ENCODE data around the gene CLIP2. TPM values are rescaled to one million over a fixed set of nuclear protein-coding genes. Genes with fewer than 3 reads are reported as not detected.

The CLIP2 gene
- total and polyA plus RNA-seq, 12 donors: 4.5 to 11.3 (median 6.6) TPM

GRCh38 chr7:74294191-74294998 lies 5.2 kb downstream of the CLIP2 start:
- TF ChIP-seq, protein P1, sequence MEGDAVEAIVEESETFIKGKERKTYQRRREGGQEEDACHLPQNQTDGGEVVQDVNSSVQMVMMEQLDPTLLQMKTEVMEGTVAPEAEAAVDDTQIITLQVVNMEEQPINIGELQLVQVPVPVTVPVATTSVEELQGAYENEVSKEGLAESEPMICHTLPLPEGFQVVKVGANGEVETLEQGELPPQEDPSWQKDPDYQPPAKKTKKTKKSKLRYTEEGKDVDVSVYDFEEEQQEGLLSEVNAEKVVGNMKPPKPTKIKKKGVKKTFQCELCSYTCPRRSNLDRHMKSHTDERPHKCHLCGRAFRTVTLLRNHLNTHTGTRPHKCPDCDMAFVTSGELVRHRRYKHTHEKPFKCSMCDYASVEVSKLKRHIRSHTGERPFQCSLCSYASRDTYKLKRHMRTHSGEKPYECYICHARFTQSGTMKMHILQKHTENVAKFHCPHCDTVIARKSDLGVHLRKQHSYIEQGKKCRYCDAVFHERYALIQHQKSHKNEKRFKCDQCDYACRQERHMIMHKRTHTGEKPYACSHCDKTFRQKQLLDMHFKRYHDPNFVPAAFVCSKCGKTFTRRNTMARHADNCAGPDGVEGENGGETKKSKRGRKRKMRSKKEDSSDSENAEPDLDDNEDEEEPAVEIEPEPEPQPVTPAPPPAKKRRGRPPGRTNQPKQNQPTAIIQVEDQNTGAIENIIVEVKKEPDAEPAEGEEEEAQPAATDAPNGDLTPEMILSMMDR (IDR thresholded peaks at IDR 0.05): no peak
- H3K36me3 ChIP-seq: no peaks in the 10 kb centered on the region
- DNase-seq (peak; percentile 42 to 62), ATAC-seq (peak; percentile 24 to 74 (median 50))
- peaks cover 0 to 5% (median 0%) of the 10 kb centered on the region in 11 donors for H3K9me3 ChIP-seq
- no peaks in the 10 kb centered on the region for H3K27me3 ChIP-seq
- intact Hi-C loops (cut with DNase I): loop anchor here in 6 of 10 donors (5.0 to 10.0 kb wide), 8 partner anchors 37 to 100 kb away; partner anchors contain the start of gene RFC2 (in 2 of the 6)
- 37 to 42% methylated on average over 17 of the region's 17 CpGs for WGBS, 2 donors
- H3K4me1 ChIP-seq: peaks cover 10 to 55% (median 39%) of the 10 kb centered on the region in 9 donors
- H3K27ac ChIP-seq: peak overlapping the region; percentile 11 to 84 (median 68)
- H3K4me3 ChIP-seq: peak overlapping the region in 3 of 10 donors; percentile 19 to 39 (median 19)

DNA sequence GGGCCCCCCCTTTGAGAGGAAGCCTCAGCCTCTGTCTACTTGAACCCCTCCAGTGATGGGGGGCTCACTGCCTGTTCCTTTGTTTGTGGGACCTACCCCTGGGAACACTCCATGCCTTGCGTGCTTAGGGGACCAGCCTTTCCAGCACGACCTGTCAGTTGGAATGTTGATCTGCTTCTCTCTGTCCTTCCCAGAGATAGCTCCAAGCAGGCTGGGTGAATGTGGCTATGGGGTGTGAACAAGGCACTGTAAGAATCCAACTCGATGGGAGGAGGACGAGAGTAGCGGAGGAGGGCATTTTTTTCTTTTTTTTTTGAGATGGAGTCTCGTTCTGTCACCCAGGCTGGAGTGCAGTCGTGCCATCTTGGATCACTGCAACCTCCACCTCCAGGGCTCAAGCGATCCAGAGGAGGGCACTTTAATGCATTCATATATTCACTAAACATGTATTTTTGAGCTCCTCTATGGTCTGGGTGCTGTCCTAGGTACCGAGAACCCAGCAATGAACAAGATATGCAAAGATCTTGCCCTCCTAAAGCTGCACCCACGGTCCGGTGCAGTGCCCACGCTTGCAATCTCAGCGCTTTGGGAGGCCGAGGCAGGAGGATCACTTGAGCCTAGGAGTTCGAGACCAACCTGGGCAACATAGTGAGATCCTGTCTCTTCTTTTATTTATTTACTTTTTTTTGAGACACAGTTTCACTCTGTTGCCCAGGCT lies 8.5 kb downstream of the CLIP2 start:
- intact Hi-C loops (cut with DNase I): loop anchor here in 3 of 10 donors (10.0 kb wide), 3 partner anchors 77 to 97 kb away; no protein-coding TSS in a partner anchor
- Histone ChIP-seq H3K9me3 (peaks cover 0 to 5% (median 0%) of the 10 kb centered on the region in 11 donors), H3K4me3 (no peak overlapping the region), H3K27ac (no peak overlapping the region), H3K4me1 (peaks cover 7 to 36% (median 27%) of the 10 kb centered on the region in 9 donors), H3K27me3 (no peaks in the 10 kb centered on the region), H3K36me3 (no peaks in the 10 kb centered on the region)
- DNase-seq: no peak
- ATAC-seq: no peak
- WGBS, 2 donors: 93 to 94% methylated on average over 15 of the region's 15 CpGs
- TF ChIP-seq, protein P1 (IDR thresholded peaks at IDR 0.05): no peak

GRCh38 chr7:74299401-74299800 lies 10.2 kb downstream of the CLIP2 start:
- intact Hi-C loops (cut with DNase I): loop anchor here in 3 of 10 donors (10.0 kb wide), 3 partner anchors 75 to 95 kb away; no protein-coding TSS in a partner anchor
- no peak for ATAC-seq
- H3K36me3 ChIP-seq: no peaks in the 10 kb centered on the region
- H3K27ac ChIP-seq: no peak overlapping the region
- H3K27me3 ChIP-seq: no peaks in the 10 kb centered on the region
- no peak for DNase-seq
- WGBS, 2 donors: 94 to 97% methylated on average over 8 of the region's 8 CpGs
- H3K4me3 ChIP-seq: no peak overlapping the region
- TF ChIP-seq, protein P1 (IDR thresholded peaks at IDR 0.05): no peak
- H3K9me3 ChIP-seq: peaks cover 0 to 5% (median 0%) of the 10 kb centered on the region in 11 donors
- peaks cover 0 to 26% (median 15%) of the 10 kb centered on the region in 9 donors for H3K4me1 ChIP-seq

DNA sequence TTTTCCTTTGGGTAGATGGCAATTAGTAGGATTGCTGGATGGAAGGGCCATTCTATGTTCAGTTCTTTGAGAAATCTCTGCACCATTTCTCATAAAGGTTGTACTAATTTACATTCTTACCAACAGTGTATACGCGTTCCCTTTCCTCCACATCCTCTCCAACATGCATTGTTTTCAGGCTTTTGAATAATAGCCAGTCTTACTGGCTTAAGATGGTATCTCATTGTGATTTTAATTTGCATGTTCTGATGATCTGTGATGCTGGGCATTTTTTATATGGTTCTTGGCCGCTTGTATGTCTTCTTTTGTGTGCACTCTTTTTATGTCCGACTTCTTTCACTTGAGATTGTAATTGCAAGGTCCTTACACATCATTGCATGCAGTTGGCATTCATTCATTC lies 11.7 kb downstream of the CLIP2 start:
- intact Hi-C loops (cut with DNase I): no loop called here
- Histone ChIP-seq H3K36me3 (no peaks in the 10 kb centered on the region), H3K9me3 (peaks cover 0 to 5% (median 0%) of the 10 kb centered on the region in 11 donors), H3K4me1 (peaks cover 0 to 14% (median 3%) of the 10 kb centered on the region in 9 donors), H3K27ac (no peak overlapping the region), H3K4me3 (no peak overlapping the region), H3K27me3 (no peaks in the 10 kb centered on the region)
- TF ChIP-seq, protein P1 (IDR thresholded peaks at IDR 0.05): no peak
- DNase-seq: no peak
- WGBS, 2 donors: 76 to 78% methylated on average over 4 of the region's 4 CpGs
- no peak for ATAC-seq

Measured in heart right ventricle (tissue), 16 donors.